GDM1 (cell line): ENCODE data around the gene TRABD2B.
"Not testable (repeated sequence)": the region's sequence is repeated elsewhere in the genome, so short reads cannot be mapped to it uniquely, and the experiment has no call there.

Source experiments
- DNase-seq: peaks from one replicate; lab custom pipeline; 2025; lab: John Stamatoyannopoulos, UW

Gene TRABD2B

GRCh38 chr1:47967864-47968555 is 29.2 kb downstream of the TRABD2B start:
- DNase-seq, result no peak

DNA sequence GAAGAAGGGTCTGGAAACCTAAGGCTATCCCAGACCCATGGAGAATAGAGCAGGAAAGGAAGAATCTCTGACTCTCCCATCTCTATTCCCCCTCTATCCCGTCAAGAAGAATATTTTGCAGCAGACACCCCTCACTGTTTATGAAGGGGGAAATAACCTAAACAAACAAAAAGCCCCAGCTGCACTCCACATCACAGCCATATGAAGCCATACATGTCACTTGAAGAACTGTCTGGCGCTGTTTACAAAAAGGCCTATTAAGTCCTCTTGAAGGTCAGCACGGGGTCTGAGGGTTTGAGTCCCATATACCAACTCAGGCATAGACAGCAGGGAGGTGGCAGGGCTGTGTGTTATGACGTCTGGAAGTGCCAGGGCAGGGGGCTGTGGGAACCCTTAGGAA is 31.4 kb downstream of the TRABD2B start:
- no peak for DNase-seq

GRCh38 chr1:47964636-47965035 is 32.5 kb downstream of the TRABD2B start:
- DNase-seq, result no peak

- DNase-seq, result no peak
Observed at GRCh38 chr1:47963568-47964358, 33.4 kb downstream of the TRABD2B start.

DNA sequence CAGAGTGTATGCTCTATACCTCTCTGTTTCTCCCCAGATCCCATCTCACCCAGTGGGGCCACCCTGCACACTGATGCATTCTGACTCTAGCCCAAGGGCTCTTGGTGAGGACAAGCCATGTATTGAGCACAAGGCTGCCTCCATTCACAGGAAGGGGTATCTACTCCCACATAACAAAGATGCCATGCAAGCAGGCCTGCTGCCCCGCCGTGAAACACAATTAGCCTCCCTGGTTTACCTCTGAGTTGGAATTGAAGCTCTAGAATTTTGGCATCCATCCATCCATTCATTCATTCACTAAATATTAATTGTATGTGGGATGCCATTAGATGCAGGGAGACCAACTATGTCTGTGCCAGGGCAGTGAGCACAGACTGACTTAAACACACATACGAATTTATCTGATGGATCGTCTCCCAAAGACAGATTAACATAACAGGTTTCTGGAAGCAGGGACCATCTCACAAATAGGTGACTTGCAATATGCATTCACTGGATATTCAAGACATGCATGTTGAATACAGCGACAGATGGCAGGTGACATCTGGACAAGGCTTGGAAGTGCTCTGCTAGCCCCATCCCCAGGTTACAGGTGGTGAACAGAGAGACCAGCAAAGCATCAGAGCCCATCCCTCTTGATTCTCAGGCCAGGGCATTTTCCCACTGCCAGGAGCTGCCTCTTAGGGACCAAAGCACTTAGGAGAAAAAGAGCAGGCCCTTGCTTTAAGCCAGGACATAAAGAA is 34.3 kb downstream of the TRABD2B start:
- no peak for DNase-seq

DNA sequence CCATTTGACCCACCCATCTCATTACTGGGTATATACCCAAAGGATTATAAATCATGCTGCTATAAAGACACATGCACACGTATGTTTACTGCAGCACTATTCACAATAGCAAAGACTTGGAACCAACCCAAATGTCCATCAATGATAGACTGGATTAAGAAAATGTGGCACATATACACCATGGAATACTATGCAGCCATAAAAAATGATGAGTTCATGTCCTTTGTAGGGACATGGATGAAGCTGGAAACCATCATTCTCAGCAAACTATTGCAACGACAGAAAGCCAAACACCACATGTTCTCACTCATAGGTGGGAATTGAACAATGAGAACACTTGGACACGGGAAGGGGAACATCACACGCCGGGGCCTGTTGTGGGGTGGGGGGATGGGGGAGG is 35.4 kb downstream of the TRABD2B start:
- DNase-seq, result not testable (repeated sequence)

DNA sequence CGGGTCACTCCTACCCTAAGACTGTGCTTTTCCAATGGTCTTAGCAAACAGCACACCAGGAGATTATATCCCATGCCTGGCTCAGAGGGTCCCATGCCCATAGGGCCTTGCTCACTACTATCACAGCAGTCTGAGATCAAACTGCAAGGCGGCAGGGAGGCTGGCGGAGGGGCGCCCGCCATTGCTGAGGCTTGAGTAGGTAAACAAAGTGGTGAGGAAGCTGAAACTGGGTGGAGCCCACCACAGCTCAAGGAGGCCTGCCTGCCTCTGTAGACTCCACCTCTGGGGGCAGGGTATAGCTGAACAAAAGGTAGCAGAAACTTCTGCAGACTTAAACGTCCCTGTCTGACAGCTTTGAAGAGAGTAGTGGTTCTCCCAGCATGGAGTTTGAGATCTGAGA is 40.7 kb downstream of the TRABD2B start:
- not testable (repeated sequence) for DNase-seq

DNA sequence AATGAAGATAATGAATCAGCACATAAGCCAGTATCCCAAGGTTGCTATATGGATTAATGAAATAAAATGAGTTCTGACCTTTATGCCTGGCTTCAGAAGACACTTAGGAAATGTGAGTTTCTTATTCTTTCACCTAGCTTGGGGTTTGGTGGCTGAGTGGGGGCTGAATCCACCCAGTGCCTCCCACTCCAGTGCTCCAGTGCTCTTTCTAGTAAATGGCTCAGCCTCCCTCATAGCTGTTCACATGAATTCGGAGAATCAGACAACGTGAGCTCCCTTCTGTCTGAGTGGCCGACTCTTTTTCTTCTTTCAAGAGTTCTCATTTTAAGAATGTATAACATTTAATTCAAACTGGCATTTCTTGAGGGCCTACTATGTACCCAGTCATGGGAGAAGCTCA is 43.5 kb downstream of the TRABD2B start:
- no peak for DNase-seq

GRCh38 chr1:47951545-47952235 is 45.5 kb downstream of the TRABD2B start:
- no peak for DNase-seq

GRCh38 chr1:47951026-47951425 is 46.2 kb downstream of the TRABD2B start:
- DNase-seq, result no peak

GRCh38 chr1:47950471-47950870 is 46.7 kb downstream of the TRABD2B start:
- DNase-seq, result no peak

DNA sequence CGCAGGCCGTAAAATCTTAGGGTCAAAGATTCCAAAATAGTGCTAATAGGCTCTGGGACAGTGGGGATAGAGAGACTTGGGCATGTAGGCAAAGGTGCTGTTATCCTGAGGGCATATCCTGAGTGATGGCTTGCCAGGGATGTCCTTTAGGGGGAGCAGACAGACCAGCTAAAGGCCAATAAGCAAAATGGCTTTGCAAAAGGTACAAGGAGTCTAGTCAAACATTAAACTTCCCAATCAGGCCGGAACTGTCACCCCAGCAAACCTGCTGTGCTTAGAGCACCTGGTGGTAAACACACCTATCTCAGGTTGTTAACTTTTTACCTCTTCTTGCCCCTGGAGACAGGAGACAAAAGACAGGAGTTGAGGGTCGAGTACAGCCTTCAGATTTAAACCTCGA is 49.1 kb downstream of the TRABD2B start:
- DNase-seq, result no peak

DNA sequence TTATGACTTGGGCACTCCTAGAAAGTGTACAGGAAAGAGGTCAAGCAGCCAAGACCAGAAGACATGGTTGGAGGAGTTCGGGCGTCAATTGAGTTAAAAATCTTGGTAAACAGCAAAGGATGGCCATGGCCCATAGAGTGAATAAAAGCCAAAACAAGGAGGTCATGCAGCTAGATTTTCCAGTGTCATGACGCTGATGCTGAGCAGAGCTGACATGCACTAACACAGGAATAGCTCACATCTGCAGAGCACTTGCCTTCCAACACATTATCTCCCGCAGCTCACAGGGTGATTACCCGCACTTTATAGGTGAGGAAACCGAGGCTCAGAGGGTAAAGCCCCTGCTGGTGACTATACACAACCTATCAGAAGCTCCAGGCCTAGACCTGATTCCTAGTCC is 49.7 kb downstream of the TRABD2B start:
- no peak for DNase-seq

DNA sequence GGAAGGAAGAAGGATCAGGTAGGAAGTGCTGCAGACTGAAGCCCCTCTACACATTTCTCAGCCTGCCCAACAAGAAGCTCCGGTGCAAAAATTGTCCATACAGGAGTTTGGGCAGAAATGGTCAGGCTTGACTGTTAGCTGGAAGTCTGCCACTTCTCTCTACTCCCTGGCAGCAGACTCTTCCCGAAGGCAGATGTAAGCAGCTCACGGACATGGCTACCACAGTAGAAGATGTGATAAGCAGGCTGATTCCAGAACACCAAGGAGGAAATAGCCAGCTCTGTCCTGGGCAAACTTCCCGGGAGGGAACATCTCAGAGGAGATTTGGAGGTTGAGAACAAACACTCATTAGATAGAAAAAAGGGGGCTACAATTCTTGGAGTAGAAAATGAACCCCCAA is 52.6 kb downstream of the TRABD2B start:
- DNase-seq, result no peak

- DNase-seq, result no peak
Observed at GRCh38 chr1:47942240-47942629, 55.0 kb downstream of the TRABD2B start.

DNA sequence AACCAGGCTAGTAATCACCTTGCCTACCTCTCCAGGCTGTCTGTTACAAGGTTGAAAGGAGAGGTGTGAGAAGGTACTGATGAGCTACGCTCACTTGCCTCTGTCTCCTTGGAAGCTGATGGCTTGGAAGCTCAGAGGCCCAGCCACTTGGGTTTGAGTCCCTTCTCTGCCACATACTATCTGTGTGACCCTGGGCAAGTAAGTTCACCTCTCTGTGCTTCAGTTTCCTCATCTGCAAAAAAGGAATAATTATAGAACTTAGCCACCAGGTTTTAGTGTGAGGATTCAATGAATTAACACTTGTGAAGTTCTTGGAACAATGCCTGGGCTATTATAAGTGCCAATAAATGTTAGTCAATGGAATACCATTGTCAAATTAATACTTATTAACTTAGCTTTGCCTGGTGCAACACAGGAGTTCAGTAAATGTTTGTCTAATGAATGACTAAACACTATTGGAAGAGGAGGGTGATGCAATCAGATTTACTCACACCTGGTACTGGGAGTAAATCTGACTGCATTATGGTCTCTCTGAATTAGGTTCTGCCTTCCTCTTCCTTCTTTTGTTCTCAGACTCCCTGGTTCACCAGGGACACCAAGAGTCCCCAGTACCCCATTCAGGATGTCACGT is 55.5 kb downstream of the TRABD2B start:
- DNase-seq, result no peak

DNA sequence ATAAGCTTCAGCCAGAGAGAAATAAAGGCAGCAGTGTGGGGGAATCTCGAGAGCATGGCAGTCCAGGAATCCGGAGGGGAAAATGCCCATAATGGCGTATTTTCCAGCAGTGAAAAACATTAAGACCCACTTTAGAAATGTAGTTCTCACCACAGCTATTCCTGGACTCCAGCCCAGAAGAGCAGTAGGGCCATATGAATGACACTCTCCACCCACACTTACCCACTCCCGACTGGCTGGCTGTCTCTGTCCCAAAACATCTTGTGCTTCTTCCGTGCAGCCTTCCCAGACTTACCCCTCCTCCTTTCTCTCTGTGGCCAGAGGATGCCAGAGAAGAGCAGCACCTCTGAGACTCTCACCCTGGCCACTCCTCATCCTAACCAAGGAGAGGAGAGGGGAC is 56.4 kb downstream of the TRABD2B start:
- no peak for DNase-seq

- no peak for DNase-seq
Observed at GRCh38 chr1:47940326-47940725, 56.9 kb downstream of the TRABD2B start.

DNA sequence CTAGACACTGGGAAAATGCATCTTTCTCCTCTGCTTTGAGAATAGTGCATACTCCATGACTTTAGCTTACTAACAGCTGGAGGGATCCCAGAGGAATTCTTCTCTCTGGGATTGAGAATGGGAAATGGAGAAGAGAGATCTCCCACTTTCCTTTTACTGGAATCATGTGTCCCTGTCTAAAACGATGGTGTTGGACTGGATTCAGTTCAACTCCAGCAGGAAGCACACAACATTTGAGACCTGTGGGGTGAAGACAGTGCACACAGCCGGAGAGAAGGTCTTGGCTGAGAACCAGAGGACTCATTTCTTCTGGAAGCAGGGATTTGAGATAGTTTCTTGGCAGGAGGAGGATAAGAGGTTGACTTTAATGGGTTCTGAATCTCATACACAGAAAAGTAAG is 58.7 kb downstream of the TRABD2B start:
- no peak for DNase-seq

DNA sequence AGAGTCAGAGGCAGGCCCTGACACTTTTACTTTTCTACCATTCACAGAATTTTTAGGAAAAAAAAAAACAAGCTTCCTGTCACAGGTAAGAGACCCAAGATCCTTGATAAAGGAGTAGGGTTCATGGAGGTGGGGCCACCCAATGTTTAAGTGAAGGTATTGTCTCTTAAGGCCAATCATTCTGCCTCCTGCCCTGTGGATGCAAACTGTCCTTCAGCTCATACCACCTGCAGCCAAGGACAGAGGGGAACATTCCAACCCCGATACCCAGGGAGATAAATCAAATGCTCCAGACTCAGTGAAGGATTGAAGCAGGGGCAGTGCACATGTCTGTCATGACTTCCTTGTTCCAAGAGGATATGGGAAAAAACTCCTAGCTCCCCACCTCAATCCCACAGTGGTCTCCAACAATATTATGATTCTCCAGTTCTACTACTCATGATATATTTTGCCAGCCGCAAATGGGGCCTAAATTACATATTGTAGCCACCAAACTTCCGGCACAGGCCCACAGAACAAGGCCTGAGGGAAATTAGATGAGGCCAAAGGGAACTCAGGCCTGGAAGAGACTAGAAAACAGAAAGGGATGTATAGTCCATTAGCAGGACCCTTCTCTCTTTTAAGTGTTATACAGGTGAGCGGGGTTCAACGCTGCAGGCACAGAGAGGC is 59.5 kb downstream of the TRABD2B start:
- no peak for DNase-seq

DNA sequence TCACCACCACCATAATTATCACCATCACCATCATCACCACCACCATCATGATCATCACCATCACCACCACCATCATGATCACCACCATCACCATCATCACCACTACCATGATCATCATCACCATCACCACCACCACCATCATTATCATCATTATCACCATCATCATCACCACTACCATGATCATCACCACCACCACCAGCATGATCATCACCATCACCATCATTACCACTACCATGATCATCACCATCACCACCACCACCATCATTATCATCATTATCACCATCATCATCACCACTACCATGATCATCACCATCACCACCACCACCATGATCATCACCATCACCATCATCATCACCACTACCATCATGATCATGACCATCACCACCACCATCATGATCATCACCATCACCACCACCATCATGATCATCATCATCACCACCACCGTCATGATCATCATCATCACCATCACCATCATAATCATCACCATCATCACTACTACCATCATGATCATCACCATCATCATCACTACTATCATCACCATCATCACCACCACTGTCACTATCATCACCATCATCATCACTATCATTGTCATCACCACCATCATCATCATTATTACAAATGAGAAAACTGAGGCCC is 60.2 kb downstream of the TRABD2B start:
- no peak for DNase-seq
